PFSK-1 (cell line): Measurements from ENCODE around the gene DNTT.

ENCODE experiments used
- POLR2AphosphoS5 ChIP-seq: IDR thresholded peaks from 2 replicates; pipeline ENCODE4 v1.6.1; 2012; ENCODE audit warnings: low read depth, mild to moderate bottlenecking, control low read depth, low read length, moderate library complexity
- REST ChIP-seq, 2 experiments: IDR thresholded peaks; 2 replicates each; pipeline versions ENCODE4 v1.6.1 to v1.8.0; 2011 to 2012; ENCODE audit warnings: low read depth in 2 of 2, low read length in 2 of 2, control low read depth in 1 of 2, inconsistent platforms in 1 of 2, mild to moderate bottlenecking in 1 of 2, moderate library complexity in 1 of 2; ENCODE audit not compliant: insufficient read depth in 1 of 2
- SIN3A ChIP-seq: IDR thresholded peaks from 2 replicates; pipeline ENCODE4 v1.6.1; 2012; ENCODE audit warnings: mild to moderate bottlenecking, low read length, moderate library complexity, borderline replicate concordance; ENCODE audit not compliant: insufficient read depth
- TAF1 ChIP-seq: IDR thresholded peaks from 2 replicates; pipeline ENCODE4 v1.6.1; 2012; ENCODE audit warnings: low read length, control low read depth, borderline replicate concordance; ENCODE audit not compliant: insufficient read depth

DNA sequence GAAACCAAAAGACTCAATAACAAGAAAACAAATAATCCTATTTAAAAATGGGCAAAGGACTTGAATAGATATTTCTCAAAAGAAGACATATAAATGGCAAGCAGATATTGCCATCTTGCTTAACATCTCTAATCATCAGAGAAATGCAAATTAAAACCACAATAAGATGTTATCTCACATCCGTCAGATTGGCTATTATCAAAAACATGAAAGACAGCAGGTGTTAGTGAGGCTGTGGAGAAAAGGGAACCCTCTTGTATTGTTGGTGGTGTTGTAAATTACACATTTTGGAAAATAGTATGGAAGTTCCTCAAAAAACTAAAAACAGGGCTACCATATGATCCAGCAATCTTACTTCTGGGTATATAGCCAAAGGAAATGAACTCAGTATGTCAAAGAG, 28.9 kb downstream of the DNTT start:
- TF ChIP-seq POLR2AphosphoS5, result no peak
- TF ChIP-seq REST (IDR thresholded peaks at IDR 0.05; ENCODE audit: insufficient read depth in 1 of 2, low read depth in 2 of 2, low read length in 2 of 2), result no peak
- TF ChIP-seq TAF1, result no peak
- no peak for TF ChIP-seq SIN3A
